Stimulated activated memory B cell treated with anti-CD40 and anti-IgM and Interleukin-4, amounts not matched to agents 10 μg/mL and 1 μg/mL and 100 μg/mL, for 72 hours (primary cell): ENCODE data around the gene EIF2A.
"Not testable (repeated sequence)": the region's sequence is repeated elsewhere in the genome, so short reads cannot be mapped to it uniquely, and the experiment has no call there.

Source experiments
- ATAC-seq: fragments of 150-1000 bp; cut with Tn5 transposase; 2 replicates; pipeline ENCODE4 v1.10.0; 2021
- H3K27ac Mint-ChIP-seq: one replicate; pipeline ENCODE4 v1.8.0; 2022; ENCODE audit warnings: mild to moderate bottlenecking, mixed read lengths
- H3K27me3 Mint-ChIP-seq: one replicate; pipeline ENCODE4 v1.8.0; 2022; ENCODE audit warnings: mixed read lengths
- H3K36me3 Mint-ChIP-seq: one replicate; pipeline ENCODE4 v1.8.0; 2022; ENCODE audit warnings: mixed read lengths
- H3K4me1 Mint-ChIP-seq: one replicate; pipeline ENCODE4 v1.8.0; 2022; ENCODE audit warnings: mixed read lengths
- H3K4me3 Mint-ChIP-seq: one replicate; pipeline ENCODE4 v1.8.0; 2022; ENCODE audit warnings: mild to moderate bottlenecking, moderate library complexity, mixed read lengths
- H3K9me3 Mint-ChIP-seq: one replicate; pipeline ENCODE4 v1.8.0; 2022; ENCODE audit warnings: mixed read lengths

Gene EIF2A

DNA sequence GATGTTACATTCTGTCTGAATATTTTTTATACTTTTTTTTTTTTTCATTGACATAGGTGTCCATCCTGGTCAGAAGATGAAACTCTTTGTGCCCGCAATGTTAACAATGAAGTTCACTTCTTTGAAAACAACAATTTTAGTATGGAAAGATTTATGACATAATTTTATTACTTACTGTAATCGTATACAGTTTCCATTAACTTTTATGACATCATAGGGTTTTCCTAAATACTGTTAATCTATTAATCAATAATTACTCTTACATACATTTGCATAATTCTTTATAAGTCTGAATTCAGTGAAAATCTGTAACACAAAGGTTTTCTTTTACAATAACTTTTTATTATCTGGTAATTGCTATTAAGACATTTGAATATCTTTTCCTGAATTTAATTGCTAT is 17.7 kb downstream of the EIF2A start:
- H3K4me3 Mint-ChIP-seq, result no peak overlapping the region
- no peaks in the 10 kb centered on the region for H3K9me3 Mint-ChIP-seq

DNA sequence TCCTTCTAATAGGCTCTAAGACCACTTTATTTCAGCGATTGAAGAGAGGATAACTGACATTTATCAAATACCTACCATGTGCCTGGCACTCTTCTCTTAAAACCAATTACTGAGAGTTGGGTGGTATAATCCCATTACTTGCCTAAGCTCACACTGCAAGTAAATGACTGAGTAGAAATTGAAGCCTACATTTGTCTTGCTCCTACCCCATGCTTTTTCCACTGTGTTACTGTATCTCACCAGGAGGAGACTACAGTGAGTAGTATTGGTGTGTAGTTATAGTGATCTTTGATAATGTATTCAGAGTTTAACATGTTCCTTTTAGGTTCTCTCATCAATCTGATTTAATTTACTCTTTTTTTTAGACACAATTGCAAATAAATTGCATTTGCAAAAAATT is 20.7 kb downstream of the EIF2A start:
- peaks cover 42% of the 10 kb centered on the region for H3K36me3 Mint-ChIP-seq
- peaks cover 5% of the 10 kb centered on the region for H3K4me1 Mint-ChIP-seq
- no peak overlapping the region for H3K27ac Mint-ChIP-seq
- H3K9me3 Mint-ChIP-seq, result no peaks in the 10 kb centered on the region
- ATAC-seq, result no peak
- no peak overlapping the region for H3K4me3 Mint-ChIP-seq
- H3K27me3 Mint-ChIP-seq, result no peaks in the 10 kb centered on the region

More for the DNA sequence above, 17.7 kb downstream of the EIF2A start:
- Mint-ChIP-seq H3K36me3 (peaks cover 27% of the 10 kb centered on the region), H3K27me3 (no peaks in the 10 kb centered on the region), H3K27ac (no peak overlapping the region), H3K4me1 (no peaks in the 10 kb centered on the region)
- ATAC-seq, result no peak

DNA sequence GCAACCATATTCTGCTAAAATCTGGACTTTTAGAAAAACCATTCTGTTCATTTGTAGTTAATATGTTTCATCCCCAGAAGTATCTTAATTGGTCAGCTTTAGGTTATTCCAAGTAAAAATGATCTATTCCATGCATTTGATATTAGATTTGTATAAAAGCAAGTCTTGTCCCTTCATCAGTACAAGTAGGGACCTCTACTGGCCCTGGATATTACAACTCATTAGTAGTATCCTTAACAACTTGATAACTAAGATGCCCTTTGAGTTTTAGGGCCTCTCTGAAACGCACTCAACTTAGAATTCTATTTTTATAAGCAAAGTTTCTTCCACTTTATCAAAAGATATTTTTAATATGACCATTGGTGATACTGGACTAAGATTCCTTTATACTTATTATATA is 31.3 kb downstream of the EIF2A start:
- H3K36me3 Mint-ChIP-seq, result peaks cover 46% of the 10 kb centered on the region
- no peak overlapping the region for H3K4me3 Mint-ChIP-seq
- no peaks in the 10 kb centered on the region for H3K27me3 Mint-ChIP-seq
- no peaks in the 10 kb centered on the region for H3K9me3 Mint-ChIP-seq
- no peaks in the 10 kb centered on the region for H3K4me1 Mint-ChIP-seq
- no peak overlapping the region for H3K27ac Mint-ChIP-seq
- no peak for ATAC-seq

DNA sequence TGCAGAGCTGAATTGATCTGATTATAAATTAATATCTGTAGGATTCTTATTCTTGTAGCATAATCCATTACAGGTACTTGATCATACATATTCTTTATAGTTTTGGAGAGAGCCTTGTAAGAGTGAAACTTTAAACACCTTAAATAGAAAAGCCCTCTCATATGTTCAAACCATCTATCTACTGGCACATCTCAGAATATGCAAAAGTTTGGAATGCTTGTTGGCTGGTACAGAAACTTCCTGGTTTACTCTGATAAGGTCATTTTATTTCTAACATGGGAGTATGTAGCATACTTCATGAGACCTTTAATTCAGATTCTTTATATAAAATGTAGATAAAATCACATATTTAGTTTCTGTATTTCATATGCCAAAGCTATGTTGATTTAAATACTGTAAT is 34.6 kb downstream of the EIF2A start:
- Mint-ChIP-seq H3K4me3 (no peak overlapping the region), H3K27me3 (no peaks in the 10 kb centered on the region), H3K27ac (no peak overlapping the region), H3K9me3 (no peaks in the 10 kb centered on the region), H3K4me1 (no peaks in the 10 kb centered on the region), H3K36me3 (peaks cover 39% of the 10 kb centered on the region)
- ATAC-seq, result no peak

DNA sequence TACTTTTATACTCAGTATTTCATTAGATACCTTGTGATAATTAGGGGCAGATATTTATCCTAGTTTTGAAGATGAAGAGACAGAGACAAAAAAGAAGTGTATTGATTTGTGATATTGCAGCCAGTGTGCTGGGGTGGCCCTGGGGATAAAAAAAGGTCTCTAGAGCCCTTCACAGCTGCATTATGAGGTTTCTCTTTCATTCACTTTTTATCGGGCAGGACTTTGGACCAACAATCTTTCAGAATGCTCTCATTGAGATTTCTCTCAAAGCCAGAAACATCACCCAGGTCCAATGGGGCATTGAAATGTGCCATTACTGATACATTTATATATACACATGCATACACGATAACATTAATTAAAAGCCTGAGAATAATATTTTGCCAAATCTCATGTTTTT is 36.0 kb downstream of the EIF2A start:
- H3K27ac Mint-ChIP-seq, result no peak overlapping the region
- no peak for ATAC-seq
- H3K4me3 Mint-ChIP-seq, result no peak overlapping the region
- no peaks in the 10 kb centered on the region for H3K27me3 Mint-ChIP-seq
- no peaks in the 10 kb centered on the region for H3K4me1 Mint-ChIP-seq
- no peaks in the 10 kb centered on the region for H3K9me3 Mint-ChIP-seq
- H3K36me3 Mint-ChIP-seq, result peaks cover 29% of the 10 kb centered on the region

DNA sequence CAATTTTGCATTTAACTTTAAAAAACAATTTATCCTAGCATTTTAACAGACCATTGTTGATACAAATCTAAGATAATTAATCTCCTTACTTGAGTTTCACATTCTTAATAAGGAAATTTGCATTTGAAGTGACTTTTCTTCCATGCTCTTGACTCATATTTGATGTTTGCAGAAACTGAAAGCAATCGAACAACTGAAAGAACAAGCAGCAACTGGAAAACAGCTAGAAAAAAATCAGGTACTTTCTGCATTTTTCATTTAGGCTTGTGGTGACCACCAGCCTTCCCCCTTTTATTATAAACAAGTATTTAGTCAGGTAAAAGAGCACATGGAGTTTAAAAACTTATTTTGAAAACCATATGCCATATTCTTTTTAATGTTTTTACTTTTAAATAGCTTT is 36.4 kb downstream of the EIF2A start:
- H3K9me3 Mint-ChIP-seq, result no peaks in the 10 kb centered on the region
- no peak for ATAC-seq
- H3K4me3 Mint-ChIP-seq, result no peak overlapping the region

DNA sequence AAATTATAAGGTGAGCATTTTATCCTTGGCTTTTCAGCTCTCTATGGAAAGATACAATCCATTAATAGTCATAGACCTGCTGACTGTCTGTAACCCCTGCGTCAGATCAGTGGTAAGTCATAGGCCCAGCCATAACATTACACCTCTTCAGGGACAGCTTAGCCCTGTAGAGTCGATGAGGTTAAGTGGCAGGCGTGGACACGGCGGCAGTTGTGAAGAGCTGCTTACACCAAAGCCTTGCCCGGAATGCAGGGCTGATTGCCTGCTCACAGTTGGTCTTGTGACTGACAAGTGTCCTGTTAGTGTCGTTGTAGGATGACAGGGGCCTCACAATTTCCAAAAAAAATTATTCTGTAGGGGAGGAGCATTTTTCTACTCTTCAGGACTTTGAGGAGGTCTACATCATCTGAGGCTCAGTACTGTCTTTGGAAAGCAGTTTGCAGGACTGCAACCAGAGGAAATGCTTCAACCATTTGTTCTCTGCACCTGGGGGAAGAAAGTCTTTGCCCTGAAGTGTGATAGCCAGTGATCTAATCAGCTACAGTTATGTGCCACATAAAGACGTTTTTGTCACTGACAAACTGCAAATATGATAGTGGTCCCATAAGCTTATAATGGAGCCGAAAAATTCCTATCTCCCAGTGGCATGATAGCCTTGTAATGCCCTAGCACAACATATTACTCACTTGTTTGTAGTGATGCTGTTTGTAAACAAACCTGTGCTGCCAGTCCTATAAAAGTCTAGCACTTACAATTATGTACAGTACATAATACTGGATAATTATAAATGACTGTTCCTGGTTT is 41.6 kb downstream of the EIF2A start:
- no peak for ATAC-seq
- no peaks in the 10 kb centered on the region for H3K27me3 Mint-ChIP-seq
- H3K4me1 Mint-ChIP-seq, result no peaks in the 10 kb centered on the region
- peaks cover 10% of the 10 kb centered on the region for H3K36me3 Mint-ChIP-seq
- H3K4me3 Mint-ChIP-seq, result no peak overlapping the region
- H3K9me3 Mint-ChIP-seq, result no peaks in the 10 kb centered on the region
- H3K27ac Mint-ChIP-seq, result peak overlapping the region; percentile 30

More for the DNA sequence above, 36.4 kb downstream of the EIF2A start:
- Mint-ChIP-seq H3K4me1 (no peaks in the 10 kb centered on the region), H3K27ac (no peak overlapping the region), H3K27me3 (no peaks in the 10 kb centered on the region), H3K36me3 (peaks cover 29% of the 10 kb centered on the region)

DNA sequence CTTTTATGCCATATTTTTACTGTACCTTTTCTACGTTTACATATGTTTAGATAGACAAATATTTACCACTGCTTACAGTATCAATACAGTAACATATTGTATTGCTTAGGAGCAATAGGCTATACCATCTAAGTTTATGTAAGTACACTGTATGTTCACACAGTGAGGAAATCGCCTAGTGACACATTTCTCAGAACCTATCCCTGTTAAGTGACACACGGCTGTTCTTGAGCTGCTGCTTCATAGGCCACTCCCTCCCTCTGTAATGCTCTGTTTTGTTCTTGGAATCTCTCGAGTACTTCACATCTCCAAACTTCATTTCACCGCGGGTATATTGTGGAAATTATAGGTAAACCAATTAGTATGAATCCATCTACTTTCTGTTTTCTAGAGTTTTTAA is 43.2 kb downstream of the EIF2A start:
- no peak for ATAC-seq
- Mint-ChIP-seq H3K27me3 (no peaks in the 10 kb centered on the region), H3K36me3 (peaks cover 13% of the 10 kb centered on the region), H3K9me3 (no peaks in the 10 kb centered on the region), H3K4me1 (peaks cover 7% of the 10 kb centered on the region), H3K4me3 (no peak overlapping the region), H3K27ac (no peak overlapping the region)

DNA sequence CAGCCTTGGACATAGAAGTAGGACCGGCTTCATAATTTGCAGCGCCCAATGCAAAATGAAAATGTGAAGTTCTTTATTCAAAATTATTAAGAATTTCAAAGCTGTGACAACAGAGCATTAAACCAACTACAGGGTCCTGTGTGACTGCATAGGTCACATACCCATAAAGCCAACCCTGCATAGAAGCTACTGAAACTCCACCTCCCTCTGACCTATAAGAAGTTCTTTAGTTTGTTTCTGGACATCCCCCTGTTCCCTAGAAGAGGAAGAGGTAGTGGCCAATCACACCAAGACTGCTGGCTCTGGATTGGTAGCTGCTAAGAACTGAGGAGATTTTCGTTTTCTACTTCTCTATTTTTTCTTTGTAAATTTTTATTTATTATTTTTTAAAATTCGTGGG is 47.6 kb downstream of the EIF2A start:
- H3K9me3 Mint-ChIP-seq, result no peaks in the 10 kb centered on the region
- no peak overlapping the region for H3K4me3 Mint-ChIP-seq
- H3K4me1 Mint-ChIP-seq, result peaks cover 44% of the 10 kb centered on the region
- no peak overlapping the region for H3K27ac Mint-ChIP-seq
- peak; percentile 63 for ATAC-seq
- peaks cover 21% of the 10 kb centered on the region for H3K36me3 Mint-ChIP-seq
- no peaks in the 10 kb centered on the region for H3K27me3 Mint-ChIP-seq

DNA sequence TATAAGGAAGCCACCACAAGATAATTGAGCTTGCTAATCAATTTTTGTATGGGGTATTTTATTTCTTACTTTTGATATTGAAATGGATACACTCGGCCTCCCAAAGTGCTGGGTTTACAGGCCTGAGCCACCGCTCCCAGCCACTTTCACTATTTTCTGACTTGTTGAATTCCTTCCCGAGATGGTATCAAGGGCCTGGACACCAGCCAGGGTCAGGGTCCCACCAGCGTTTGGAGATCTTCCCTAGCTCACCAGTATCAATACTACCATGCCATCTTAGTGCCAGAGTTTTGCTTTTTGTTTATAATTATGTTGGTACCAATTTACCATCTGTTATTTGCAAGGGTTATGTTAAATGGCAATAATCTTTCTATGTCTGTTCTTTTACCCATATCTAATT is 51.1 kb downstream of the EIF2A start:
- H3K36me3 Mint-ChIP-seq, result peaks cover 45% of the 10 kb centered on the region
- no peak for ATAC-seq
- H3K27ac Mint-ChIP-seq, result peak overlapping the region; percentile 94
- H3K4me3 Mint-ChIP-seq, result no peak overlapping the region
- no peaks in the 10 kb centered on the region for H3K9me3 Mint-ChIP-seq
- H3K27me3 Mint-ChIP-seq, result no peaks in the 10 kb centered on the region
- peaks cover 75% of the 10 kb centered on the region for H3K4me1 Mint-ChIP-seq

DNA sequence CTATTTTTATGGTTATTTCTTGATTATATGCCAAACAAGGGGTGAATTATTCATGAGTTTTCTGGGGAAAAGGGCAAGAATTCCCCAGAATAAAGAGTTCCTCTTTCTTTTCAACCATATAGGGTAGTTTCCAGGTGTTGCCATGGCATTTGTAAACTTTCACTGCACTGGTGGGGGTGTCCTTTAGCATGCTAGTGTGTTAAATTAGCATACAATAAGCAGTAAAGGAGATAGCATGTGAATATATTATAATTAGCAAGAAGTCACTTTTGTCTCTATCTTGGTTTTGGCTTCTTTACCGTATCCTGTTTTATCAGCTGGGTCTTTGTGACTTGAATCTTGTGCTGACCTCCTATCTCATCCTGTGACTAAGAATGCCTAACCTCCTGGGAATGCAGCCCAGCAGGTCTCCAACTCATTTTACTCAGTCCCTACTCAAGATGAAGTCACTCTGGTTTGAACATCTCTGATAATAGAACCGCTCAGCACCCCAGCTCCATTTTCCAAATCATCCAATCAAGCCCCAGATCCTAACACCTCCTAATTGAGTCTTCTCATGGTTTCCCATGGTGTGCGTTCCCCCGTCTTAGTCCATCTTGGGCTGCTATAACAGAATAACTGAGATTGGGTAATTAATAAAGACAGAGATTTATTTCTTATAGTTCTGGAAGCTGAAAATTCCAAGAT is 53.2 kb downstream of the EIF2A start:
- no peaks in the 10 kb centered on the region for H3K27me3 Mint-ChIP-seq
- H3K4me1 Mint-ChIP-seq, result peaks cover 68% of the 10 kb centered on the region
- peaks cover 42% of the 10 kb centered on the region for H3K36me3 Mint-ChIP-seq
- peak; percentile 70 for ATAC-seq
- no peaks in the 10 kb centered on the region for H3K9me3 Mint-ChIP-seq
- peak overlapping the region; percentile 94 for H3K27ac Mint-ChIP-seq
- H3K4me3 Mint-ChIP-seq, result peak overlapping the region; percentile 88

DNA sequence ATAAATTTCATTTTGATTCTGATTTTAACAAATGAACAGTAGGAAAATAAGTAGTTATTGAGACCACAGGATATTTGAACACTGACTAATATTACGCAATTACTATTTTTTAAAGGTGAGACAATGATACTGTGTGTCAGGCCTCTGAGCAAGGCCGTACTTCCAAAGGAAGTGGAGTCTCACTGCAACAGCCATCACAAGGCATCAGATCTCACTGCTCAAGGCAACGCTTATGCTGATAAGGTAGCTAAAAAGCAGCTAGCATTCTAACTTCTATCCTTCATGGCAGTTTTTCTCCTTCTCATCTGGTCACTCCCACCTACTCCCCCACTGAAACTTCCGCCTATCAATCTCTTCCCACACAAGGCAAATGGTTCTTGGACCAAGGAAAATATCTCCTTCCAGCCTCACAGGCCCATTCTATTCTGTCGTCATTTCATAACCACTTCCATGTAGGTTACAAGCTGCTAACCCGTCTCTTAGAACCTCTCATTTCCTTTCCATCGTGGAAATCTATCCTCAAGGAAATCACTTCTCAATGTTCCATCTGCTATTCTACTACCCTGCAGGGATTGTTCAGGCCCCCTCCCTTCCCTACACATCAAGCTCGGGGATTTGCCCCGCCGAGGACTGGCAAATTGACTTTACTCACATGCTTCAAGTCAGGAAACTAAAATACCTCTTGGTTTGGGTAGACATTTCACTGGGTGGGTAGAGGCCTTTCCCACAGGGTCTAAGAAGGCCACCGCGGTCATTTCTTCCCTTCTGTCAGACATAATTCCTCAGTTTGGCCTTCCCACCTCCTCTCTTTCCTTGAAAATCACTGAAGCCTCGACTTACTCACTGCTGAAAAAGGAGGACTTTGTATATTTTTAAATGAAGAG is 54.3 kb downstream of the EIF2A start:
- H3K4me1 Mint-ChIP-seq, result peaks cover 62% of the 10 kb centered on the region
- peak overlapping the region; percentile 88 for H3K4me3 Mint-ChIP-seq
- not testable (repeated sequence) for H3K27me3 Mint-ChIP-seq, ATAC-seq, H3K9me3 Mint-ChIP-seq
- H3K36me3 Mint-ChIP-seq, result peaks cover 36% of the 10 kb centered on the region
- peak overlapping the region; percentile 94 for H3K27ac Mint-ChIP-seq

DNA sequence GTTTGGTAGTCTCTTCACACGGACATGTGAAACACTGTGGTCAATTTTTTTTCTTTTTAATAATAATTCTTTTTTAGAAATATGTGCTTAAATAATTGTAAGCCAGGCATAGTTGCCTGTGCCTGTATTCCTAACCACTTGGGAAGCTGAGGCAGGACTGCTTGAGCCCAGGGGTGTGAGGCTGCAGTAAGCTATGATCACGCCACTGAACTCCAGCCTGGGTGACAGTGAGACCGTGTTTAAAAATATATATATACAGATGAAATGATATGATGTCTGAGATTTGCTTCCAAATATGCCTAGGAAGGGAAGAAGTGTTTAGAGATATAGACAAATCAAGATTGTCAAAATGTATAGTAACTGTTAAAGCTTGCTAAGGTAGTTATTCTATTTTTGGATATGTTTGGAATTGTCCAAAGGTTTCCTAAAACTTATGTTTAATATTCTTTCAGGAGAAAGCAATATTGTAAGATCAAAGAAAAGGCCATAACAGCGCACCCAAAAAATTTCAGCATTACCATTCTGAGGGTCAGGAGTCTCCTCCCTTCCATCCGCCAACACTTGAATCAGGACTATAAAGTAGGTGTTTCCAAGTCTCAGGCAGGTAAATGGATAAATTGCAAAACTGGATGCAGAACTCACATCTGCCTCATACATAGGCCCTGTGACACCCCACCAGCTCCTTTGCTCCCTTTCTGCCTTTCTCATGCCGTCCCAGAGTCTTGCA is 56.0 kb downstream of the EIF2A start:
- no peaks in the 10 kb centered on the region for H3K9me3 Mint-ChIP-seq
- H3K4me3 Mint-ChIP-seq, result peak overlapping the region; percentile 88
- H3K36me3 Mint-ChIP-seq, result peaks cover 44% of the 10 kb centered on the region

DNA sequence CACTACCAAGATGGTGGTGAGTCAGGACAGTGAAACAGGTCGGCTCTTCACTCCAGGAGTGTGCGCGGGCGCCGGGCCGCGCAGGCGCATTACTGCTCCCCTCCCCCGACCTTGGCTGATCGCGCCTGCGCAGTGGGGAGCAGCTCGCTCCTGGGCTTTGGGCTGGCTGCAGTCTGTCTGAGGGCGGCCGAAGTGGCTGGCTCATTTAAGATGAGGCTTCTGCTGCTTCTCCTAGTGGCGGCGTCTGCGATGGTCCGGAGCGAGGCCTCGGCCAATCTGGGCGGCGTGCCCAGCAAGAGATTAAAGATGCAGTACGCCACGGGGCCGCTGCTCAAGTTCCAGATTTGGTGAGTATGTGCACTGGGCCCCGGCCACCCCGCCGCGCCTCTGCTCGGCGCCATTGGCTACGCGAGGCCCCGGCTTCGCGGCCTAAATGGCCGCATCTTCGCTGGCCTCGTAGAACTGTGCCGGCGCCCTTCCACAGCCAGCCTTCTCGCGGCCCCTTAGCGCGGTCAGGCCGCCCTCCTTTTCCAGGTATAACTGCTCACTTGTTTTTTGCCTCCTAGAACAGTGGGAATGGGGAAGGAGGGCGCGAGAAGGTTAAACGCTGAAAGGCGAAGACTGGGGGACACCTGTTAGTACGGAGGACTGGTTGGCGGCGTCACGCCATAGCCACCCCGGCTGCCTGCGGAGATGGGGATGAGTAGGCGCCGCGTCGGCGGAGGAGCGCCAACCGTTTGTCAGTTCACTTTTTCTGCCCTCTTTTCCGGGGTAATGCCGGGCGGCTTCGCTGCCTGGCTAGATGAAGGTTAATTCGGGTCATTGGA is 56.8 kb downstream of the EIF2A start, which contains the start of gene SELENOT:
SELENOT (plus strand) TSS at position 169 of the 827 bp plus-strand sequence; CDS start at position 211, 42 bp downstream.
- Mint-ChIP-seq H3K4me3 (peak within 1 kb of the TSS; percentile 88), H3K9me3 (no peaks in the 10 kb centered on the region), H3K36me3 (peaks cover 52% of the 10 kb centered on the region), H3K4me1 (peaks cover 67% of the 10 kb centered on the region), H3K27me3 (no peaks in the 10 kb centered on the region), H3K27ac (peak within 1 kb of the TSS; percentile 94)
- ATAC-seq, result peak; percentile 85

More for the DNA sequence above, 56.0 kb downstream of the EIF2A start:
- peak; percentile 0 for ATAC-seq
- Mint-ChIP-seq H3K4me1 (peaks cover 67% of the 10 kb centered on the region), H3K27me3 (no peaks in the 10 kb centered on the region), H3K27ac (peak overlapping the region; percentile 94)
